ENCODE results near the gene ZNF660. TPM values are rescaled to one million over a fixed set of nuclear protein-coding genes. Genes with fewer than 3 reads are reported as not detected.
"Not testable (repeated sequence)": the region's sequence is repeated elsewhere in the genome, so short reads cannot be mapped to it uniquely, and the experiment has no call there.

The ZNF660 gene
- total RNA-seq: 1 to 10 TPM; 2.4 to 2.9 TPM

DNA sequence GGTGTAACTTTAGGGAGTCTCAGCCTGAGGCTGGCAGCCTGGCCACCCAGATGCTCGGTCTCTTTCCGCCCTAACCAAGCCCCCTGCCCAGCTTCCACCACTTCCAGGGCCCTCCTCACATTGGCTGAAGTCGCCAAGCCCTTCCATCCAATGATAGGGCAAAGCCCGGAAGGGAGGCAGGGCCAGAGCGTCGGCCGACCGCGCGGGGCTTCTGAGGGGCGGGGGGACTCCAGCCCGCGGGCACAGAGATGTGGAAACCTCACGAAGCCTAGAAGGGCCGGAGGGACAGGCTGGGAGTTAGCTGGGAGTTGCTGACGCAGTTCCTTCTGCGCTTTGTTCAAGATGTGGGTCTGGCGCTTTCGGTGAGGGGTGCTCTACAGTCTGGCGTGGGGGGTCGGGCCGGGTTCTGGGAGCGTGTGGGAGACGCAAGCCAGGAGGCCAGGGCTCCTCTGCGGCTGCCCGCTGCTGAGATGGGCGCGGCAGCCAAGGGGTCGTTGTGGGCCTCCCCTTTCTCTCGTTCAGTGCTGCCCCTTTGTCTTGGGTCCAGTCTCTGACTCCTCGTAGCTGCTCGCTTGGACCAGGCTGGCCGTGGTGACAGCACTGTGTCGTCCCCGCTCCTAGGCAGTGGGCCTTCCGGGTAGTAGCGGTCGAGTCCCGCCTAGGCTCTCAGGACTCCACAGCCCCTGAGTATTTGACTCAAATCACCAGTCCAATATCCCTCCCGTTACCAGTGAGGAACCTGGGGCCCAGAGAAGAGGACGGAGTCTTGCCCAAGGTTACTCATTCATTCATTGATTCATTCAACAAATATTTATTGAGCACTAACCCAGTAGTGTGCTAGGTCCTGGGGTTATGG is at the start of gene ZNF660:
Gene ZNF660 (plus strand): TSS at position 319 of the 856 bp plus-strand sequence. CDS start 9,230 bp downstream, outside the sequence.
- no peak for TF ChIP-seq POLR2A (IDR thresholded peaks at IDR 0.05)
- peak; percentile 20 for TF ChIP-seq POLR2AphosphoS5 (IDR thresholded peaks at IDR 0.05)
- no peaks in the 10 kb centered on the region for H3K4me1 ChIP-seq (replicated peaks)
- H3K27ac ChIP-seq: peak within 1 kb of the TSS; percentile 26 to 31
- no peaks in the 10 kb centered on the region for H3K9me3 ChIP-seq
- DNase-seq (ENCODE audit: low spot score): no peak
- H3K36me3 ChIP-seq: no peaks in the 10 kb centered on the region
- intact Hi-C loops (cut with DNase I): no loop called here
- WGBS: under 1% methylated on average over 39 of the region's 41 CpGs
- no peaks in the 10 kb centered on the region for H3K27me3 ChIP-seq (replicated peaks; ENCODE audit: insufficient read depth)
- H3K4me3 ChIP-seq: peak within 1 kb of the TSS; percentile 43

DNA sequence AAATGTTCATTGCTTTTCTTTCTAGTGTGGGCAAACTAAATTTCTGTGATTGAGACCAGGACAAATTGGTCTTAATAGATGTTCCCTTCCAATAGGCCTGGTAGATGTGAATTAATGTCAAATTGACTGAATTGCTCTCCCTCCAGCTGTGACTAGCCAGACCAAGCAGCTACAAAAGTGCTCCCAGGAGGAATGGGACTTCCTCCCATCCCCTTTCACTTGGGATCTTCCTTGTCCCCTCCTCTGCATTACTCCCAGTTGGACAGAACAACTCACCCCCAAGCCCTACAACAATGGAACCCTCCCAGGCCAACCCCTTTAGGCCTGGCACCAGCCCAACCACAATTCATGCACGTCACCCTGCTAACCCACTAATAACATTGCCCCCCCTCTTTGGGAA is 49.4 kb upstream of the ZNF660 start:
- Histone ChIP-seq H3K27ac (no peak overlapping the region), H3K36me3 (no peaks in the 10 kb centered on the region), H3K27me3 (replicated peaks; ENCODE audit: insufficient read depth) (peaks cover 9% of the 10 kb centered on the region), H3K4me1 (replicated peaks) (no peaks in the 10 kb centered on the region), H3K9me3 (no peaks in the 10 kb centered on the region), H3K4me3 (no peak overlapping the region)
- TF ChIP-seq, protein P1, sequence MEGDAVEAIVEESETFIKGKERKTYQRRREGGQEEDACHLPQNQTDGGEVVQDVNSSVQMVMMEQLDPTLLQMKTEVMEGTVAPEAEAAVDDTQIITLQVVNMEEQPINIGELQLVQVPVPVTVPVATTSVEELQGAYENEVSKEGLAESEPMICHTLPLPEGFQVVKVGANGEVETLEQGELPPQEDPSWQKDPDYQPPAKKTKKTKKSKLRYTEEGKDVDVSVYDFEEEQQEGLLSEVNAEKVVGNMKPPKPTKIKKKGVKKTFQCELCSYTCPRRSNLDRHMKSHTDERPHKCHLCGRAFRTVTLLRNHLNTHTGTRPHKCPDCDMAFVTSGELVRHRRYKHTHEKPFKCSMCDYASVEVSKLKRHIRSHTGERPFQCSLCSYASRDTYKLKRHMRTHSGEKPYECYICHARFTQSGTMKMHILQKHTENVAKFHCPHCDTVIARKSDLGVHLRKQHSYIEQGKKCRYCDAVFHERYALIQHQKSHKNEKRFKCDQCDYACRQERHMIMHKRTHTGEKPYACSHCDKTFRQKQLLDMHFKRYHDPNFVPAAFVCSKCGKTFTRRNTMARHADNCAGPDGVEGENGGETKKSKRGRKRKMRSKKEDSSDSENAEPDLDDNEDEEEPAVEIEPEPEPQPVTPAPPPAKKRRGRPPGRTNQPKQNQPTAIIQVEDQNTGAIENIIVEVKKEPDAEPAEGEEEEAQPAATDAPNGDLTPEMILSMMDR (IDR thresholded peaks at IDR 0.05): no peak
- TF ChIP-seq POLR2AphosphoS5 (IDR thresholded peaks at IDR 0.05): no peak
- TF ChIP-seq POLR2A (IDR thresholded peaks at IDR 0.05): no peak
- WGBS: 5% methylated on average over 1 of the region's 1 CpG
- intact Hi-C loops (cut with DNase I): loop anchor here (10.0 kb wide), 1 partner anchor 179 kb away; the partner anchor contains the start of gene ZNF502
- no peak for DNase-seq (ENCODE audit: low spot score)

DNA sequence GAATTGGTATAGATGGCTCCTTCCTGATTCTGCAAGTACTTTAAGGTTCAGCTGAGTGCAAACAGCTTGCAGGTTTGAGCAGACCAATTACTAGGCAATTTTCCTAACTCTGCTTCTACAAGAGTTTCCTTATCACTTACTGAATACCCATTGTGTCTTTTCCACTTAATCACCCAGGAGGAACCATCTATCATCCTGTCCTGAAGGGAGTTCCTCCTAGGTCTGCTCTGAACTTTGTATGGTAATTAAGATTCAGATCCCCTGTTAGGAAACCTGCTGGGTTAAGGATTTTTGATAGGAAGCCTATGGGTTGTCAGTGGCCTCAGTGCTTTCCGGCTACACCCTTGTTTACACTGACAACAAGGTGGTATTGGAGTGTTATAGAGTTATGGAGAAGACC is 40.0 kb upstream of the ZNF660 start:
- DNase-seq (ENCODE audit: low spot score); intact Hi-C loops (cut with DNase I); H3K4me1 ChIP-seq (replicated peaks); H3K27ac ChIP-seq; H3K36me3 ChIP-seq; H3K27me3 ChIP-seq (replicated peaks; ENCODE audit: insufficient read depth); H3K9me3 ChIP-seq; H3K4me3 ChIP-seq: not testable (repeated sequence)
- WGBS: 71% methylated on average over 1 of the region's 1 CpG

DNA sequence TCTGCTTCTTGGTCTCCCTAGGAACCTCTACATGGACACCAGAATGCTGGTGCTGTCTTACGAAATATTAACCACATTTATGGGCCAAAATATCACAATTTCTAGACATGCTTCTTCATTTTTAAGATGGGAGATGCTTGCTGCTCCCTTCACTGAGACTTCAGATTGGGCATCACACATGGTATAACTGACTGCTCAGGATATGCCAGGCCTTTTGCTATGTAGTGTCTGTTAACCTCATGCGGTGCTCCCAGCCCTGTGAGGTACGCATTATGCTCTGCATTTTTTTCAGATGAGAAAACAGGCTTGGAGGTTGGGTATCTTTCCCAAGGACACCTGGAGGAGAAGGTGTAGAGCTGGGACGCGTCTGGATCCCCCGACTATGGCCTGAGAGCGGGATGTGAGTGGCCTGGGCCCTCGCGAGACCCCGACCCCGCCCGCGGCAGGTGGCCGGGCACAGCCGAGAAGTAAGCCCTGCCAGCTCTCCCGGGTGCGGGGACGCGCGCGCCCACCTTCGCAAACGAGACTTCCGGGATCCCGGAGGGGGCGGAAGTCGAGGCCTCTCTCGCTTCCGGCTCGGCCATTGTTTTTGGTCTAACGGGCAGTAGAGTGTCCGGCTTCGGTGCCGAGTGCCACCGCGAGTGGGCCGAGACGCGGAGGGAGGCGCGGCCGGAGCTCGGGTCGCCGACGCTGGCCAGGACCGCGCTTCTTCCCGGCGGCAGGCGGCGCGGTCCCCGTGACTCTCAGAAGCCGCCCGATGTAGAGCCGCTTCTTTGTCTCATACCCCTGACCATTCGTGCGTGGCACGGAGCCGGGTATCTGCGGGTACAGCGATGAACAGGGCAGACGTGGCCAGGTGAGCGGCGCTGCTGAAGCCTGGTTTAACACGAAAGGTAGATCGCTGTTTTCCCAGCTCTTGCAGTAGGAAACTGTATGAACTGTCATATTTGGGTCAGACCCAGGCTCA is 29.9 kb upstream of the ZNF660 start, which contains the start of gene ZKSCAN7:
Gene ZKSCAN7 (plus strand): TSS at position 568 of the 967 bp plus-strand sequence. CDS start 1,855 bp downstream, outside the sequence.
- Histone ChIP-seq H3K9me3 (no peaks in the 10 kb centered on the region), H3K27me3 (replicated peaks; ENCODE audit: insufficient read depth) (no peaks in the 10 kb centered on the region), H3K36me3 (no peaks in the 10 kb centered on the region), H3K4me1 (replicated peaks) (no peaks in the 10 kb centered on the region), H3K27ac (peak within 1 kb of the TSS; percentile 64 to 78), H3K4me3 (peak within 1 kb of the TSS; percentile 56 to 64)
- intact Hi-C loops (cut with DNase I): no loop called here
- 3% methylated on average over 68 of the region's 68 CpGs for WGBS
- peak; percentile 30 for DNase-seq (ENCODE audit: low spot score)
- TF ChIP-seq, protein P1 (IDR thresholded peaks at IDR 0.05): peak in 1 of 4 experiments; percentile 14
- TF ChIP-seq POLR2AphosphoS5 (IDR thresholded peaks at IDR 0.05) (peak; percentile 18), POLR2A (IDR thresholded peaks at IDR 0.05) (no peak)

DNA sequence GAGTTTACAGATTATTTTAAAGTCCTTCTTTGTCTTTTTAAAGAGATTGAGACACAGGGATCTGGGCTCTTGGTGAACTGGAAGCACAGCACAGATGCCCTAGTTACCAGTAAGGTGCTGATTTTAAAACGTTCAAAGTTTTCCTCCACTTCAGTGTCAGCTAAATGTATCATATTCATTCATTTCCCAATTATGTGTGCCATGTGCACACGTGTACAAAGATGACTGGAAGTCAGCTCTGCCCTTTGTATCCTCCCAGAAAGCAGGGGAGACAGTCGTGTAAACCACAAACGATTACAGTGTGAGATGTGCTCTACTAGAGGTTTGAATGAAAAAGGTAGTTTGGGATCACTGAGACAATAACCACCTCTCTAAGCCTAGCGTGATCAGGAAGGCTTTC is 29.0 kb upstream of the ZNF660 start:
- no peak for DNase-seq (ENCODE audit: low spot score)
- TF ChIP-seq POLR2AphosphoS5 (IDR thresholded peaks at IDR 0.05): no peak
- Histone ChIP-seq H3K4me1 (replicated peaks) (no peaks in the 10 kb centered on the region), H3K9me3 (no peaks in the 10 kb centered on the region), H3K27me3 (replicated peaks; ENCODE audit: insufficient read depth) (no peaks in the 10 kb centered on the region), H3K4me3 (peak overlapping the region; percentile 56 to 64), H3K27ac (no peak overlapping the region), H3K36me3 (no peaks in the 10 kb centered on the region)
- 12% methylated on average over 5 of the region's 5 CpGs for WGBS
- intact Hi-C loops (cut with DNase I): no loop called here

DNA sequence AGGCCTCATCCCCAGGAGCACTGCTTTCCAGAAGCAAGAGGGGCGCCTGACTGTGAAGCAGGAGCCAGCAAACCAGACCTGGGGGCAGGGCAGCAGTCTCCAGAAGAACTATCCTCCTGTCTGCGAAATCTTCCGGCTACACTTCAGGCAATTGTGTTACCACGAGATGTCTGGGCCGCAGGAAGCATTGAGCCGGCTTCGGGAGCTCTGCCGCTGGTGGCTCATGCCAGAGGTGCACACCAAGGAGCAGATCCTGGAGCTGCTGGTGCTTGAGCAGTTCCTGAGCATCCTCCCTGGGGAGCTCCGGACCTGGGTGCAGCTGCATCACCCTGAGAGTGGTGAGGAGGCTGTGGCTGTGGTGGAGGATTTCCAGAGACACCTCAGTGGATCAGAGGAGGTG is 27.7 kb upstream of the ZNF660 start:
- no peaks in the 10 kb centered on the region for H3K27me3 ChIP-seq (replicated peaks; ENCODE audit: insufficient read depth)
- no peak overlapping the region for H3K4me3 ChIP-seq
- WGBS: 96% methylated on average over 9 of the region's 9 CpGs
- no peaks in the 10 kb centered on the region for H3K9me3 ChIP-seq
- no peak for TF ChIP-seq POLR2A (IDR thresholded peaks at IDR 0.05)
- TF ChIP-seq POLR2AphosphoS5 (IDR thresholded peaks at IDR 0.05): no peak
- TF ChIP-seq, protein P1 (IDR thresholded peaks at IDR 0.05): no peak
- H3K36me3 ChIP-seq: no peaks in the 10 kb centered on the region
- DNase-seq (ENCODE audit: low spot score): no peak
- intact Hi-C loops (cut with DNase I): no loop called here
- no peaks in the 10 kb centered on the region for H3K4me1 ChIP-seq (replicated peaks)
- no peak overlapping the region for H3K27ac ChIP-seq

Measured in prostate gland (tissue), 2 donors.